Nephron (organoid): ENCODE results near the gene HFM1.
A peak's percentile ranks its signal among the peaks of the same experiment; 100 is the strongest.
"Not testable (repeated sequence)": the region's sequence is repeated elsewhere in the genome, so short reads cannot be mapped to it uniquely, and the experiment has no call there.

Experiments used
- H3K27ac Mint-ChIP-seq, 3 experiments: 2 replicates each; pipeline ENCODE4 v1.8.0; 2020; ENCODE audit warnings: mixed read lengths in 3 of 3, mild to moderate bottlenecking in 2 of 3, moderate library complexity in 1 of 3
- H3K27me3 Mint-ChIP-seq: 2 replicates; pipeline ENCODE4 v1.8.0; 2021; ENCODE audit warnings: low read depth, mild to moderate bottlenecking, moderate library complexity, mixed read lengths
- H3K36me3 Mint-ChIP-seq: 2 replicates; pipeline ENCODE4 v1.8.0; 2020; ENCODE audit warnings: low read depth, mixed read lengths
- H3K4me1 Mint-ChIP-seq: 2 replicates; pipeline ENCODE4 v1.8.0; 2020; ENCODE audit warnings: mixed read lengths
- H3K4me3 Mint-ChIP-seq, 3 experiments: 2 replicates each; pipeline ENCODE4 v1.8.0; 2020; ENCODE audit warnings: mild to moderate bottlenecking in 3 of 3, mixed read lengths in 3 of 3, moderate library complexity in 2 of 3
- H3K9me3 Mint-ChIP-seq: 2 replicates; pipeline ENCODE4 v1.8.0; 2020; ENCODE audit warnings: mixed read lengths
- TF ChIP-seq, protein P1 (sequence below), 3 experiments: fragments of 200-600 bp; sonication (generic); IDR thresholded peaks; one replicate each; pipeline ENCODE4 v1.5.0; 2021; ENCODE audit warnings: antibody characterized with exemption in 3 of 3; ENCODE audit not compliant: unreplicated experiment in 3 of 3

HFM1 gene

DNA sequence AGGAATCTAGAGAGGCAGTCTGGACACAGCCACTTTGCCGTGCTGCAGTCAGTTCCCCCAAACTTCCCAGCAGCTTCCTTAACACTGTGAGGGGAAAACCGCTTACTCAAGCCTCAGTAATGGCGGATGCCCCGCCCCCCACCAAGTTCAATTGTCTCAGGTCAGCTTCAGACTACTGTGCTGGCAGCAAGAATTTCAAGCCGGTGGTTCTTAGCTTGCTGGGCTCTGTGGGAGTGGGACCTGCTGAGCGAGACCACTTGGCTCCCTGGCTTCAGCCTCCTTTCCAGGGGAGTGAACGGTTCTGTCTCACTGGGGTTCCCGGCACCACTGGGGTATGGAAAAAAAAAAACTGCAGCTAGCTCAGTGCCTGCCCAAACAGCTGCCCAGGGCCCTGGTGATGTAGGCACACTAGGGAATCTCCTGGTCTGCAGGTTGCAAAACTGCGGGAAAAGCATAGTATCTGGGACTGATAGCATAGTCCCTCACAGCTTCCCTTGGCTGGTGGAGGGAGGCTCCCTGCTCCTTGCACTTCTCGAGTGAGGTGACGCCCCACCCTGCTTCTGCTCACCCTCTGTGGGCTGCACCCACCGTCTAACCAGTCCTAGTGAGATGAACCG lies 23.7 kb upstream of the HFM1 start:
- H3K27ac Mint-ChIP-seq = no peak overlapping the region
- H3K9me3 Mint-ChIP-seq = peaks cover 9% of the 10 kb centered on the region
- TF ChIP-seq, protein P1, sequence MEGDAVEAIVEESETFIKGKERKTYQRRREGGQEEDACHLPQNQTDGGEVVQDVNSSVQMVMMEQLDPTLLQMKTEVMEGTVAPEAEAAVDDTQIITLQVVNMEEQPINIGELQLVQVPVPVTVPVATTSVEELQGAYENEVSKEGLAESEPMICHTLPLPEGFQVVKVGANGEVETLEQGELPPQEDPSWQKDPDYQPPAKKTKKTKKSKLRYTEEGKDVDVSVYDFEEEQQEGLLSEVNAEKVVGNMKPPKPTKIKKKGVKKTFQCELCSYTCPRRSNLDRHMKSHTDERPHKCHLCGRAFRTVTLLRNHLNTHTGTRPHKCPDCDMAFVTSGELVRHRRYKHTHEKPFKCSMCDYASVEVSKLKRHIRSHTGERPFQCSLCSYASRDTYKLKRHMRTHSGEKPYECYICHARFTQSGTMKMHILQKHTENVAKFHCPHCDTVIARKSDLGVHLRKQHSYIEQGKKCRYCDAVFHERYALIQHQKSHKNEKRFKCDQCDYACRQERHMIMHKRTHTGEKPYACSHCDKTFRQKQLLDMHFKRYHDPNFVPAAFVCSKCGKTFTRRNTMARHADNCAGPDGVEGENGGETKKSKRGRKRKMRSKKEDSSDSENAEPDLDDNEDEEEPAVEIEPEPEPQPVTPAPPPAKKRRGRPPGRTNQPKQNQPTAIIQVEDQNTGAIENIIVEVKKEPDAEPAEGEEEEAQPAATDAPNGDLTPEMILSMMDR (IDR thresholded peaks at IDR 0.05; ENCODE audit: unreplicated experiment in 3 of 3) = no peak
- H3K4me3 Mint-ChIP-seq = peak overlapping the region in 1 of 3 experiments; percentile 24
- peaks cover 5% of the 10 kb centered on the region for H3K4me1 Mint-ChIP-seq
- no peaks in the 10 kb centered on the region for H3K36me3 Mint-ChIP-seq
- no peaks in the 10 kb centered on the region for H3K27me3 Mint-ChIP-seq

DNA sequence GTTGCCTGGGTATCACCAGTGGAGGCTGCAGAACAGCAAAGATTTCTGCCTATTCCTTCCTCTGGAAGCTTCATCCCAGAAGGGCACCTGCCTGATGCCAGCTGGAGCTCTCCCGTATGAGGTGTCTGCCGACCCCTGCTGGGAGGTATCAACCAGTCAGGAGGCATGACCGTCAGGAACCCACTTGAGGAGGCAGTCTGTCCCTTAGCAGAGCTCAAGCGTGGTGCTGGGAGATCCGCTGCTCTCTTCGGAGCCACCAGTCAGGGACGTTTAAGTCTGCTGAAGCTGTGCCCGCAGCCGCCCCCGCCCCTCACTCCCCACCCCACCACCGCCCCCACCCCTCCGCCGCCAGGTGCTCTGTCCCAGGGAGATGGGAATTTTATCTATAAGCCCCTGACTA lies 23.1 kb upstream of the HFM1 start:
- Mint-ChIP-seq H3K4me1 (peaks cover 5% of the 10 kb centered on the region), H3K36me3 (no peaks in the 10 kb centered on the region), H3K4me3 (no peak overlapping the region), H3K27ac (no peak overlapping the region), H3K9me3 (peaks cover 9% of the 10 kb centered on the region), H3K27me3 (no peaks in the 10 kb centered on the region)
- TF ChIP-seq, protein P1 (IDR thresholded peaks at IDR 0.05; ENCODE audit: unreplicated experiment in 3 of 3) = no peak

DNA sequence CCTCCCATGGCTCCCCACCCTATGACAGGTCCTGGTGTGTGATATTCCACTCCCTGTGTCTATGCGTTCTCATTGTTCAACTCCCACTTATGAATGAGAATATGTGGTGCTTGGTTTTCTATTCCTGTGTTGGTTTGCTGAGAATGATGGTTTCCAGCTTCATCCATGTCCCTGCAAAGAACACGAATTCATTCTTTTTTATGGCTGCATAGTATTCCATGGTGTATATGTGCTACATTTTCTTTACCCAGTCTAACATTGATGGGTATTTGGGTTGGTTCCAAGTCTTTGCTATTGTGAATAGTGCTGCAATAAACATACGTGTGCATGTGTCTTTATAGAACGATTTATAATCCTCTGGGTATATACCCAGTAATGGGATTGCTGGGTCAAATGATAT lies 17.9 kb upstream of the HFM1 start:
- H3K9me3 Mint-ChIP-seq, H3K27ac Mint-ChIP-seq, H3K27me3 Mint-ChIP-seq, H3K4me1 Mint-ChIP-seq, H3K36me3 Mint-ChIP-seq, H3K4me3 Mint-ChIP-seq: not testable (repeated sequence)

DNA sequence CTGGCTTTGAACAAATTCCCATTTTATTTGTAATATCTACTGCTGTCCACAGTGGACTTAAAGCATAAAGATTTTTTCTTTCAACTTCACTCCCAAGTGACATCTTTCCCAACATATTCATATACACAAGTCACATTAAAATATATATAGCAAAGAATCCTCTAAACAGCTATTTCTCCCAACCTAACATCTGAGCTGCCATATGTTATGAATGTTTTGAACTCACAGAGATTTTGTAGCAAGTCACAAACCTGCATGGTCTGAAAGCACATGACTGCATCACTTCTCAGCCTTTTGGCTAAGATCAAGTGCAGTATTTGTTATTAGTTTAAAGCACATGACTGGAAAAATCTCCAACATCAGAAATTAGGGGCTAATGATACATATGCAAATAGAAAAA lies 7.7 kb upstream of the HFM1 start:
- TF ChIP-seq, protein P1 (IDR thresholded peaks at IDR 0.05; ENCODE audit: unreplicated experiment in 3 of 3) = no peak
- peaks cover 4% of the 10 kb centered on the region for H3K4me1 Mint-ChIP-seq
- no peaks in the 10 kb centered on the region for H3K36me3 Mint-ChIP-seq

DNA sequence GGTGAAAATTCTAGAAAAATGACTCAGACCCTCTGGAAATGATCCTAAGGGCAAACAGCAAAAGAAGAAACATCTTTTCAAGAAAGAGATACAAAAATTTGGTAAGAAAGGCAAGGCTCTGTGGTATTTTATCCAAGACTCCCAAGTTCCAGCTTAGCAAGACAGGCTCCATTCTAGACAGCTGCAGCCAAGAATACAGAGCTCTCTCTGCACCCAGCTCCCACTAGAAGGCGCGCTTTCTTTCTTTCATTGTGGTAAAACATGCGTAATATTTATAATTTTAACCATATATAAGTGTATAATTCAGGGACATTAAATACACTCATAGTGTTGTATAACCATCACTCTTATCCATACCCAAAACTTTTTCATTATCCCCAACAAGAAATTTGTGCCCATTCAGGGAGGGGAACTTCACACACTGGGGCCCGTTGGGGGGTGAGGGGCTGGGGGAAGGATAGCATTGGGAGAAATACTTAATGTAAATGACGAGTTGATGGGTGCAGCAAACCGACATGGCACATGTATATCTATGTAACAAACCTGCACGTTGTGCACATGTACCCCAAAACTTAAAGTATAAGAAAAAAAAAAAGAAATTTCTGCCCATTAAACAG lies 2.2 kb upstream of the HFM1 start:
- peak overlapping the region; percentile 46 to 63 (median 60) for H3K4me3 Mint-ChIP-seq
- no peaks in the 10 kb centered on the region for H3K36me3 Mint-ChIP-seq
- H3K27me3 Mint-ChIP-seq = peaks cover 4% of the 10 kb centered on the region
- peaks cover 4% of the 10 kb centered on the region for H3K4me1 Mint-ChIP-seq
- peak overlapping the region in 2 of 3 experiments; percentile 4 to 62 for H3K27ac Mint-ChIP-seq
- H3K9me3 Mint-ChIP-seq = no peaks in the 10 kb centered on the region
- TF ChIP-seq, protein P1 (IDR thresholded peaks at IDR 0.05; ENCODE audit: unreplicated experiment in 3 of 3) = no peak

More for the DNA sequence above, 7.7 kb upstream of the HFM1 start:
- Mint-ChIP-seq H3K27ac (no peak overlapping the region), H3K9me3 (no peaks in the 10 kb centered on the region), H3K4me3 (no peak overlapping the region), H3K27me3 (peaks cover 4% of the 10 kb centered on the region)

DNA sequence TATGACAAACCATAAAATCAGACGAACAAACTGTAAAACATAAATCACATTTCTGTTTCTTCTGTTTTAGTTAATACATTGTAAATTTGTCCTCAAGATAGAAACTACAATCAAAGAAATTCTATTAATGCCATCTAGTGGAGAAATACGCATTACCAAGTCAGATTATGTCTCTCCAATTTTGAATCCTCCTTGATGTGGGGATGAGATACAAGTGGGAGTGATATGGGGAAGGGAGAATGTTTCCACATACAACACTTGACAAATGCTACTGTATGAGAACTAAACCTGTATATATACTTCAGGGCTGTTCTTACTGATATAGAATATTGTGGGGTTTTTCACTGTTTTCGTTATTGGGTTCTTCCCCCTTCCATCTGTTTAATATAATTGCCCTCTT lies 2.6 kb downstream of the HFM1 start:
- Mint-ChIP-seq H3K36me3 (no peaks in the 10 kb centered on the region), H3K4me1 (peaks cover 24% of the 10 kb centered on the region), H3K9me3 (no peaks in the 10 kb centered on the region), H3K4me3 (peak overlapping the region; percentile 27 to 57 (median 50)), H3K27ac (peak overlapping the region in 2 of 3 experiments; percentile 3 to 14), H3K27me3 (no peaks in the 10 kb centered on the region)
- TF ChIP-seq, protein P1 (IDR thresholded peaks at IDR 0.05; ENCODE audit: unreplicated experiment in 3 of 3) = peak; percentile 44 to 53 (median 47)
